OCI-LY7 (cell line): ENCODE measurements around the gene PRRX1. TPM values are rescaled to one million over a fixed set of nuclear protein-coding genes. Genes with fewer than 3 reads are reported as not detected.

Experiments used
- BruUV-seq: library from RNA; stranded (reverse); fragments of 400-500 nt; replicated peaks from 2 replicates; lab custom pipeline; 2021; lab: Mats Ljungman, UMichigan
- CTCF ChIA-PET: fragments of 300-600 bp; sonication (Branson Sonifier 250); formaldehyde crosslinking; loops from one replicate; lab custom pipeline; 2022; ENCODE audit warnings: antibody characterized with exemption; ENCODE audit not compliant: unreplicated experiment; lab: Charles Lee
- POLR2A ChIA-PET: fragments of 300-600 bp; sonication (Branson Sonifier 250); formaldehyde crosslinking; loops from one replicate; lab custom pipeline; 2022; ENCODE audit warnings: antibody characterized with exemption; lab: Charles Lee
- DNase-seq: peaks from one replicate; pipeline ENCODE4 v3.0.0-alpha.2; 2015; ENCODE audit warnings: low spot score
- H2AFZ ChIP-seq: fragments of 200-600 bp; sonication (generic), shearing (Covaris generic); 2 replicates; pipeline ENCODE4 v1.6.1; 2014; ENCODE audit warnings: mild to moderate bottlenecking, antibody characterized with exemption, low read length, moderate library complexity
- H3K27ac ChIP-seq: fragments of 200-600 bp; sonication (generic); 2 replicates; pipeline ENCODE4 v1.5.1; 2014; ENCODE audit warnings: mixed run types, low read depth, mild to moderate bottlenecking, moderate library complexity, low read length, inconsistent platforms; ENCODE audit not compliant: poor library complexity, severe bottlenecking
- H3K36me3 ChIP-seq: fragments of 200-600 bp; sonication (generic); 2 replicates; pipeline ENCODE4 v1.6.1; 2014; ENCODE audit warnings: mild to moderate bottlenecking, antibody characterized with exemption, low read length, moderate library complexity, mixed read lengths; ENCODE audit not compliant: insufficient read depth
- H3K4me1 ChIP-seq: fragments of 200-600 bp; sonication (generic); 2 replicates; pipeline ENCODE4 v1.5.1; 2014; ENCODE audit warnings: mild to moderate bottlenecking, low read length; ENCODE audit not compliant: insufficient read depth, poor library complexity, severe bottlenecking
- H3K4me2 ChIP-seq: fragments of 200-600 bp; sonication (generic); 2 replicates; pipeline ENCODE4 v1.6.1; 2014; ENCODE audit warnings: mild to moderate bottlenecking, low read length
- H3K4me3 ChIP-seq: fragments of 200-600 bp; sonication (generic); 2 replicates; pipeline ENCODE4 v1.5.1; 2014; ENCODE audit warnings: mild to moderate bottlenecking, low read depth, low read length; ENCODE audit not compliant: poor library complexity, severe bottlenecking
- H3K79me2 ChIP-seq: fragments of 200-600 bp; sonication (generic); 2 replicates; pipeline ENCODE4 v1.6.1; 2016; ENCODE audit warnings: low read depth, mild to moderate bottlenecking, low read length, moderate library complexity, mixed read lengths; ENCODE audit not compliant: insufficient read depth
- H3K9me2 ChIP-seq: fragments of 200-600 bp; sonication (generic); 2 replicates; pipeline ENCODE4 v1.6.1; 2016; ENCODE audit warnings: mild to moderate bottlenecking, low read length, mixed read lengths; ENCODE audit not compliant: insufficient read depth
- H3K9me3 ChIP-seq: fragments of 200-600 bp; sonication (generic); 2 replicates; pipeline ENCODE4 v1.6.1; 2014; ENCODE audit warnings: mild to moderate bottlenecking, mixed run types, low read length, mixed read lengths
- H4K20me1 ChIP-seq: fragments of 200-600 bp; sonication (generic); 2 replicates; pipeline ENCODE4 v1.6.1; 2014; ENCODE audit warnings: mild to moderate bottlenecking, antibody characterized with exemption, low read length, moderate library complexity, mixed read lengths; ENCODE audit not compliant: insufficient read depth
- CTCF ChIP-seq: fragments of 200-600 bp; sonication (generic); conservative IDR thresholded peaks from 2 replicates; pipeline ENCODE4 v1.5.1; 2014; ENCODE audit warnings: mild to moderate bottlenecking, antibody characterized with exemption, low read length, moderate library complexity, mixed read lengths
- EZH2phosphoT487 ChIP-seq: fragments of 200-600 bp; sonication (generic); IDR thresholded peaks from 2 replicates; pipeline ENCODE4 v1.6.1; 2018; ENCODE audit warnings: low read depth, borderline replicate concordance, mild to moderate bottlenecking, mixed run types, antibody characterized with exemption, low read length, moderate library complexity, mixed read lengths
- intact Hi-C: fragments of 100-400 bp; cut with micrococcal nuclease; formaldehyde crosslinking; loops from one replicate; pipeline ENCODE4 v1.10.0; 2022; ENCODE audit not compliant: unreplicated experiment
- total RNA-seq, 2 experiments: library from RNA; depleted of rRNA in 1 of 2; stranded (reverse); fragments of >200 nt in 1 of 2; shearing (Covaris generic) in 1 of 2; gene quantifications; 2 replicates each; pipeline ENCODE4 v1.2.3, GENCODE V29; 2014 to 2022

Gene PRRX1
- total RNA-seq, 2 experiments from 2014 or later: not detected

- no peak overlapping the region for H3K4me2 ChIP-seq
- H3K9me2 ChIP-seq: no peaks in the 10 kb centered on the region
- intact Hi-C loops: no loop called here
- no peaks in the 10 kb centered on the region for H3K79me2 ChIP-seq
- no peak overlapping the region for H3K4me3 ChIP-seq
- ChIA-PET POLR2A (no interaction called here), CTCF (no interaction called here)
- H4K20me1 ChIP-seq: no peaks in the 10 kb centered on the region
- H3K36me3 ChIP-seq: no peaks in the 10 kb centered on the region
- H3K4me1 ChIP-seq: no peaks in the 10 kb centered on the region
- no peak for DNase-seq
- H2AFZ ChIP-seq: no peak overlapping the region
- no TSS peak for BruUV-seq
- H3K27ac ChIP-seq: no peak overlapping the region
- no peak for TF ChIP-seq EZH2phosphoT487
- no peak for TF ChIP-seq CTCF
- H3K9me3 ChIP-seq: no peaks in the 10 kb centered on the region
Measured at GRCh38 chr1:170743083-170743482, 79.2 kb downstream of the PRRX1 start.

GRCh38 chr1:170749549-170749948 lies 85.6 kb downstream of the PRRX1 start:
- BruUV-seq: no TSS peak
- Histone ChIP-seq H3K9me2 (no peaks in the 10 kb centered on the region), H3K9me3 (no peaks in the 10 kb centered on the region), H3K27ac (no peak overlapping the region), H4K20me1 (no peaks in the 10 kb centered on the region), H3K36me3 (no peaks in the 10 kb centered on the region), H3K4me1 (no peaks in the 10 kb centered on the region), H3K79me2 (no peaks in the 10 kb centered on the region), H2AFZ (no peak overlapping the region), H3K4me3 (no peak overlapping the region), H3K4me2 (no peak overlapping the region)
- ChIA-PET POLR2A (interaction anchor here (0.6 kb wide), 1 partner anchor 833 kb away, joined by 3 read pairs; no protein-coding TSS in a partner anchor), CTCF (no interaction called here)
- DNase-seq: no peak
- TF ChIP-seq CTCF (no peak), EZH2phosphoT487 (no peak)
- intact Hi-C loops: no loop called here

- no peak for DNase-seq
- intact Hi-C loops: no loop called here
- ChIA-PET POLR2A (no interaction called here), CTCF (no interaction called here)
- Histone ChIP-seq H3K36me3 (no peaks in the 10 kb centered on the region), H3K27ac (no peak overlapping the region), H2AFZ (no peak overlapping the region), H4K20me1 (no peaks in the 10 kb centered on the region), H3K4me3 (no peak overlapping the region), H3K4me2 (no peak overlapping the region), H3K9me2 (no peaks in the 10 kb centered on the region), H3K4me1 (no peaks in the 10 kb centered on the region), H3K9me3 (no peaks in the 10 kb centered on the region), H3K79me2 (no peaks in the 10 kb centered on the region)
- TF ChIP-seq EZH2phosphoT487 (no peak), CTCF (no peak)
- no TSS peak for BruUV-seq
Measured at GRCh38 chr1:170749959-170750358, 86.0 kb downstream of the PRRX1 start.
